HG03064 (cell line): ENCODE results near the gene OR1E1.
"Not testable (repeated sequence)": the region's sequence is repeated elsewhere in the genome, so short reads cannot be mapped to it uniquely, and the experiment has no call there.

Source experiments
- ATAC-seq: cut with Tn5 transposase; IDR thresholded peaks from one replicate; pipeline ENCODE4 v1.9.1; 2021; ENCODE audit warnings: low read depth; ENCODE audit not compliant: unreplicated experiment

The OR1E1 gene

GRCh38 chr17:3398310-3398709 lies at the start of gene OR1E1:
Gene OR1E1, minus strand, starts transcription at chr17:3398410. Its CDS starts 0 bp downstream, at chr17:3398410.
- no peak for ATAC-seq

GRCh38 chr17:3447625-3448024 lies 49.4 kb upstream of the OR1E1 start:
- no peak for ATAC-seq

- no peak for ATAC-seq
Observed at GRCh38 chr17:3440451-3440850, 42.2 kb upstream of the OR1E1 start.

GRCh38 chr17:3438368-3438767 lies 40.2 kb upstream of the OR1E1 start:
- ATAC-seq, result no peak

GRCh38 chr17:3433741-3434140 lies 35.5 kb upstream of the OR1E1 start, which contains the start of gene OR1E2:
Gene OR1E2, minus strand, starts transcription at chr17:3433841. Its CDS starts 0 bp downstream, at chr17:3433841.
- ATAC-seq, result no peak

GRCh38 chr17:3433215-3433614 lies 35.0 kb upstream of the OR1E1 start:
- ATAC-seq, result not testable (repeated sequence)

GRCh38 chr17:3418222-3418621 lies 20.0 kb upstream of the OR1E1 start:
- no peak for ATAC-seq

- no peak for ATAC-seq
Observed at GRCh38 chr17:3415610-3416009, 17.4 kb upstream of the OR1E1 start.

GRCh38 chr17:3412216-3412615 lies 14.0 kb upstream of the OR1E1 start:
- not testable (repeated sequence) for ATAC-seq

- ATAC-seq, result no peak
Observed at GRCh38 chr17:3411070-3411469, 12.9 kb upstream of the OR1E1 start, which contains the start of gene OR3A3. Gene OR3A3, plus strand, starts transcription at chr17:3411370.

GRCh38 chr17:3403856-3404255 lies 5.6 kb upstream of the OR1E1 start:
- ATAC-seq, result not testable (repeated sequence)

GRCh38 chr17:3401786-3402185 lies 3.6 kb upstream of the OR1E1 start:
- ATAC-seq, result no peak

- ATAC-seq, result no peak
Observed at GRCh38 chr17:3400055-3400454, 1.8 kb upstream of the OR1E1 start.

- not testable (repeated sequence) for ATAC-seq
Observed at GRCh38 chr17:3397801-3398200, 409 bp downstream of the OR1E1 start.

GRCh38 chr17:3389791-3390190 lies 8.4 kb downstream of the OR1E1 start:
- no peak for ATAC-seq

- ATAC-seq, result no peak
Observed at GRCh38 chr17:3385869-3386816, 12.1 kb downstream of the OR1E1 start, which contains the start of gene OR3A2. Gene OR3A2, minus strand, starts transcription at chr17:3386308.

GRCh38 chr17:3381957-3382356 lies 16.3 kb downstream of the OR1E1 start:
- ATAC-seq, result no peak

GRCh38 chr17:3378321-3378720 lies 19.9 kb downstream of the OR1E1 start:
- ATAC-seq, result no peak

- not testable (repeated sequence) for ATAC-seq
Observed at GRCh38 chr17:3371167-3371566, 27.0 kb downstream of the OR1E1 start.
